Measurements from ENCODE around the gene TBX3.

The TBX3 gene

GRCh38 chr12:114682106-114682784 lies 1.7 kb downstream of the TBX3 start:
- DNase-seq = no peak

- DNase-seq = no peak
Measured at GRCh38 chr12:114681116-114681871, 2.7 kb downstream of the TBX3 start.

- DNase-seq = no peak
Measured at GRCh38 chr12:114680604-114681069, 3.3 kb downstream of the TBX3 start.

GRCh38 chr12:114679942-114680341 lies 4.0 kb downstream of the TBX3 start:
- no peak for DNase-seq

GRCh38 chr12:114679452-114679875 lies 4.5 kb downstream of the TBX3 start:
- no peak for DNase-seq

- no peak for DNase-seq
Measured at GRCh38 chr12:114678718-114679117, 5.3 kb downstream of the TBX3 start.

- no peak for DNase-seq
Measured at GRCh38 chr12:114678028-114678427, 5.9 kb downstream of the TBX3 start.

- DNase-seq = no peak
Measured at GRCh38 chr12:114676142-114676741, 7.7 kb downstream of the TBX3 start.

GRCh38 chr12:114674251-114675047 lies 9.5 kb downstream of the TBX3 start:
- DNase-seq = no peak

GRCh38 chr12:114673901-114674250 lies 10.1 kb downstream of the TBX3 start:
- DNase-seq = no peak

- DNase-seq = no peak
Measured at GRCh38 chr12:114673169-114673833, 10.7 kb downstream of the TBX3 start.

- DNase-seq = no peak
Measured at GRCh38 chr12:114672817-114673168, 11.2 kb downstream of the TBX3 start.

- DNase-seq = no peak
Measured at GRCh38 chr12:114671443-114672411, 12.2 kb downstream of the TBX3 start.

GRCh38 chr12:114671066-114671442 lies 12.9 kb downstream of the TBX3 start:
- no peak for DNase-seq

GRCh38 chr12:114670291-114670980 lies 13.5 kb downstream of the TBX3 start:
- DNase-seq = no peak

- DNase-seq = no peak
Measured at GRCh38 chr12:114669401-114670290, 14.3 kb downstream of the TBX3 start.

- DNase-seq = no peak
Measured at GRCh38 chr12:114668886-114669288, 15.1 kb downstream of the TBX3 start.

GRCh38 chr12:114668151-114668885 lies 15.7 kb downstream of the TBX3 start:
- no peak for DNase-seq

GRCh38 chr12:114667669-114668150 lies 16.3 kb downstream of the TBX3 start:
- no peak for DNase-seq
